ENCODE measurements around the gene BPIFA1.

GRCh38 chr20:33231237-33231636, 4.6 kb upstream of the BPIFA1 start:
- no peak for TF ChIP-seq CTCF (conservative IDR thresholded peaks at IDR 0.05; ENCODE audit: low read depth, low read length)
- no peak for TF ChIP-seq EZH2 (IDR thresholded peaks at IDR 0.05; ENCODE audit: low read length, unreplicated experiment)
- no peak for TF ChIP-seq EZH2phosphoT487 (IDR thresholded peaks at IDR 0.05; ENCODE audit: borderline replicate concordance, low read length)

All from PC-3 (cell line).